WERI-Rb-1 (cell line): ENCODE measurements around the gene LRRC75A.

ENCODE experiments used
- DNase-seq: peaks from one replicate; pipeline ENCODE4 v3.0.0-alpha.2; 2020
- H3K27ac ChIP-seq: fragments of 250-450 bp; sonication (Bioruptor Pico); 2 replicates; pipeline ENCODE4 v1.5.1; 2020; ENCODE audit warnings: mild to moderate bottlenecking, moderate library complexity
- H3K27me3 ChIP-seq: fragments of 250-450 bp; sonication (Bioruptor Pico); 2 replicates; pipeline ENCODE4 v1.5.1; 2021; ENCODE audit warnings: mild to moderate bottlenecking, low read depth, moderate library complexity; ENCODE audit not compliant: insufficient read depth, severe bottlenecking
- H3K36me3 ChIP-seq: fragments of 250-450 bp; sonication (Bioruptor Pico); 2 replicates; pipeline ENCODE4 v1.5.1; 2020; ENCODE audit warnings: mild to moderate bottlenecking, moderate library complexity
- H3K4me3 ChIP-seq: 2 replicates; pipeline ENCODE4 v1.5.1; 2011; ENCODE audit warnings: low read depth, mild to moderate bottlenecking, control low read depth, low read length
- H3K9me3 ChIP-seq: fragments of 250-450 bp; sonication (Bioruptor Pico); 2 replicates; pipeline ENCODE4 v1.5.1; 2021; ENCODE audit warnings: mild to moderate bottlenecking, moderate library complexity; ENCODE audit not compliant: severe bottlenecking
- TF ChIP-seq, protein P1 (sequence below): IDR thresholded peaks from 2 replicates; pipeline ENCODE4 v1.5.1; 2011; ENCODE audit warnings: low read depth, mild to moderate bottlenecking, control low read depth, inconsistent platforms, low read length

LRRC75A gene

DNA sequence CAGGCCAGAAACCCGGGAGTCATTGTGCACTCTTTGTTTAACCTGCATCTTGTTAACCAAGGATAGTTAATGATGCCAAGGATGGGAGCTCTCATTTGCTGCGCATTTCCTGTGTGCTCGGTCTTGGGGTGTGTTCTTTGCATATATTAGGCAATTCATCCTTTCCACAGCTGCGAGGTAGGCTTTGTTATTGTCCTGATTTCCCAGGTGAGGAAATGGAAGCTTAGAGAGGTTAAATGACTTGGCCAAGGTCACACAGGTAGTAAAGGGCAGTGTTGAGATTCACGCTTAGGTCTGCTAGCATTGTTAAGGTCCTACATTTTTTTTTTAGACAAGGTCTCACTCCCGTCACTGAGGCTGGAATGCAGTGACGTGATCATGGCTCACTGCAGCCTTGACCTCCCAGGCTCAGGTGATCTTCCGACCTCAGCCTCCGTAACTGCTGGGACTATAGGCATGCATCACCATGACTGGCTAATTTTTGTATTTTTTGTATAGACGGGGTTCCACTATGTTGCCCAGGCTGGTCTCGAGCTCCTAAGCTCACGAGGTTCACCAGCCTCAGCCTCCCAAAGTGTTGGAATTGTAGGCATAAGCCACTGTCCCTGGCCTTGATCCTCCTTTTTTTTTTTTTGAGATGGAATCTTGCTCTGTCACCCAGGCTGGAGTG is 5.0 kb upstream of the LRRC75A start:
- no peak overlapping the region for H3K27ac ChIP-seq
- TF ChIP-seq, protein P1, sequence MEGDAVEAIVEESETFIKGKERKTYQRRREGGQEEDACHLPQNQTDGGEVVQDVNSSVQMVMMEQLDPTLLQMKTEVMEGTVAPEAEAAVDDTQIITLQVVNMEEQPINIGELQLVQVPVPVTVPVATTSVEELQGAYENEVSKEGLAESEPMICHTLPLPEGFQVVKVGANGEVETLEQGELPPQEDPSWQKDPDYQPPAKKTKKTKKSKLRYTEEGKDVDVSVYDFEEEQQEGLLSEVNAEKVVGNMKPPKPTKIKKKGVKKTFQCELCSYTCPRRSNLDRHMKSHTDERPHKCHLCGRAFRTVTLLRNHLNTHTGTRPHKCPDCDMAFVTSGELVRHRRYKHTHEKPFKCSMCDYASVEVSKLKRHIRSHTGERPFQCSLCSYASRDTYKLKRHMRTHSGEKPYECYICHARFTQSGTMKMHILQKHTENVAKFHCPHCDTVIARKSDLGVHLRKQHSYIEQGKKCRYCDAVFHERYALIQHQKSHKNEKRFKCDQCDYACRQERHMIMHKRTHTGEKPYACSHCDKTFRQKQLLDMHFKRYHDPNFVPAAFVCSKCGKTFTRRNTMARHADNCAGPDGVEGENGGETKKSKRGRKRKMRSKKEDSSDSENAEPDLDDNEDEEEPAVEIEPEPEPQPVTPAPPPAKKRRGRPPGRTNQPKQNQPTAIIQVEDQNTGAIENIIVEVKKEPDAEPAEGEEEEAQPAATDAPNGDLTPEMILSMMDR = no peak
- no peaks in the 10 kb centered on the region for H3K36me3 ChIP-seq
- H3K27me3 ChIP-seq = no peaks in the 10 kb centered on the region
- no peak for DNase-seq
- no peak overlapping the region for H3K4me3 ChIP-seq
- H3K9me3 ChIP-seq = no peaks in the 10 kb centered on the region

DNA sequence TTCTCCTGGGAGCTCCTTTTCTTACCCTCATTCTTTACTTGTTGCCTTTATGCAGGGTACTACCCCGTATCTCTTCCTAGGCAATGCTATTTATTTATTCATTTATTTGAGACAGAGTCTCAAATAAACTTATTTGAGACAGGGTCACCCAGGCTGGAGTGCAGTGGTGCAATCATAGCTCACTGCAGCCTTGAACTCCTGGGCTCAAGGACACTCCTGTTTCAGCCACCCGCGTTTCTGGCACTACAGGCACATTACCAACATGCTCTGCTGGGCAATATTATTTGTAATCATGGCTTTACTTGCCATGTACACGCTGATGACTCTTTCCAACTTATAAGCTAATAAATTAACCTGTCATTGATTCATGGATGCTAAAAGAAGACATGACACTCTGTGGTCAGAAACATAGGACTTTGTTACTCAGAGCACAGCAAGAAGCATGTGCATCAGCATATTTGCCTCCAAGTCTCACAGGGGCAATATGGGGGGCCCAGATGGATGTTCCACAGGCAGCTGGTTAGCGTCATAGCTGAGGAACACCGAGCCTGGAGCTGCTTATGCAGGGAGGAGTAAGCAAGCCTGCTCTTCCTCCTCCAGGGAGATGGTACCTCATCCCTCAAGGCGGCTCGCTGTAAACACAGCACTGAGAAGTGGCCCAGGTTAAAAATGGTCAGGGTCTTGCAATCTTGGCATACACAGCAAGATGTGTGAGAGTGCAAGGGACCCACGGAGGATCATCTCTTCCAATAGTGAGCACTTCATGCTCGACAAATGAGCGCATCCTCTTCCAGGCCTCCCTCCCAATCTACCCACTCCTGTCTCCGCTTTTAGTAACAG is 4.2 kb upstream of the LRRC75A start:
- Histone ChIP-seq H3K36me3 (no peaks in the 10 kb centered on the region), H3K4me3 (no peak overlapping the region), H3K27ac (no peak overlapping the region), H3K9me3 (no peaks in the 10 kb centered on the region), H3K27me3 (no peaks in the 10 kb centered on the region)
- TF ChIP-seq, protein P1 = no peak
- DNase-seq = no peak

DNA sequence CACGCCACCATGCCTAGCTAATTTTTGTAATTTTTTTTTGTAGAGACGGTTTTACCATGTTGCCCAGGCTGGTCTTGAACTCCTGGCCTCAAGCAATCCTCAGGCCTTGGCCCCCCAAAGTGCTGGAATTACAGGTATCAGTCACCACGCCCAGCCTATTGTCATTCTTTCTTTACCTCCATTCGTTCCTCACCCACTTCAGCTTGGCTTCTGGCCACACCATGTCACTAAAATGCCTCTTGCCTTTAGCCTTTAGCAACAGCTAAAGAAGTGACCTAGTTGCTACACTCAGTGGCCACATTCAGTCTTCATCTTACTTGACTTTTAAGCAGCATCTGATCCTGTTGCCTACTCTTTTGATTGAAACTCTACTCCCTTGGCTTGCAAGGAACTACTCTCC is 3.6 kb upstream of the LRRC75A start:
- Histone ChIP-seq H3K27ac (no peak overlapping the region), H3K36me3 (no peaks in the 10 kb centered on the region), H3K9me3 (no peaks in the 10 kb centered on the region), H3K27me3 (no peaks in the 10 kb centered on the region), H3K4me3 (no peak overlapping the region)
- TF ChIP-seq, protein P1 = no peak
- DNase-seq = no peak

DNA sequence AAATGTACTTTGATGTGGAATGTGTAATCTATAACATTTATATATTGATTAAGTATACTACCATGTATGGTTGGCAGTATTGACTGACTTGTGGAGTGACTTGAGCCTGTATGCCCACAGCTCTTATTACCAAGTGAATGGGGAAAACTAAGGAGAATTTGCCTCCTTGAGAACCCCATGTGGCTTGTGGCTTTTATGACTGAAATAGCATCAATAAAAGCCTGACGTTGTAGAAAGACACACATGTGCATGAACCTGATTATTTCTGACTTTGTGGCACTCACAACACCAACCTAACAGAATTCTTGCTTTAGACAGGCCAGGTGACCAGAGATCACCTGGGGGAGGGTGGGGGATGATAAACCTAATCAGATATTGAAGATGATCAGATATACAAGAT is 2.1 kb upstream of the LRRC75A start:
- Histone ChIP-seq H3K9me3 (no peaks in the 10 kb centered on the region), H3K36me3 (no peaks in the 10 kb centered on the region), H3K27me3 (no peaks in the 10 kb centered on the region), H3K27ac (no peak overlapping the region), H3K4me3 (no peak overlapping the region)
- TF ChIP-seq, protein P1 = no peak
- no peak for DNase-seq

DNA sequence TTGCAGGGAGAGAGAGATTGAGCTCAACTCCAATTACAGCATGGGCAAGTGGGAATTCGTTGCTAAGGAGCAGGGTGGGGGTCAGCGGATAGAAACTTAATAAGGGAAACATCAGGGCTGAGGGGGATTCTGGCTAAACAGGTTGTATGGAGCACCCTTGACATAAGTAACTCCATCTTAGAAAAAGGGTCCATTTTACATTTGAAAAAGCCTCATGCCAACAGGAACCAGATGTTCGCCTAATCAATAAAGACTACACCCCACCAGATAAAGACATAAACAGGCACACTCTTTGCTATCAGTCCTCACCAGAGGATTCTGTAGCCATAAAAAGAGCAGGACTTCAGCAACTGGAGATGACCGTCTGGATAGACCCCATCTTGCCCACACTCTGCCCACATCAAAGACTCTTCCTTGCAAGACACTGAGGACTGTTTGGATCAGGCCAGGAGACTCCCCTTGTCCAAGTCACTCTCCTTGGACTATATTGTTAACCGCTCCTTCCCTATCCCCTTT is 1.6 kb upstream of the LRRC75A start:
- Histone ChIP-seq H3K9me3 (no peaks in the 10 kb centered on the region), H3K27me3 (no peaks in the 10 kb centered on the region), H3K27ac (no peak overlapping the region), H3K4me3 (no peak overlapping the region), H3K36me3 (no peaks in the 10 kb centered on the region)
- TF ChIP-seq, protein P1 = no peak
- DNase-seq = no peak
